Upper lobe of right lung (tissue), 1 donor: ENCODE results near the gene PAN3. TPM values are rescaled to one million over a fixed set of nuclear protein-coding genes. Genes with fewer than 3 reads are reported as not detected.
A peak's percentile ranks its signal among the peaks of the same experiment; 100 is the strongest.

Experiments
- ATAC-seq: fragments of 200-7000 bp; cut with Tn5 transposase; one replicate; pipeline ENCODE4 v1.9.1; 2020; ENCODE audit warnings: mild to moderate bottlenecking, moderate library complexity
- DNase-seq: peaks from one replicate; pipeline ENCODE4 v3.0.0-alpha.2; 2020
- H3K27ac ChIP-seq: fragments of 200-600 bp; one replicate; pipeline ENCODE4 v1.8.0; 2022
- H3K27me3 ChIP-seq: fragments of 200-600 bp; one replicate; pipeline ENCODE4 v1.8.0; 2022; ENCODE audit warnings: mild to moderate bottlenecking
- H3K36me3 ChIP-seq: fragments of 200-600 bp; one replicate; pipeline ENCODE4 v1.8.0; 2022
- H3K4me1 ChIP-seq: fragments of 200-600 bp; one replicate; pipeline ENCODE4 v1.8.0; 2022
- H3K4me3 ChIP-seq: fragments of 200-600 bp; one replicate; pipeline ENCODE4 v1.8.0; 2022; ENCODE audit warnings: mild to moderate bottlenecking
- H3K9me3 ChIP-seq: fragments of 200-600 bp; one replicate; pipeline ENCODE4 v1.8.0; 2022
- CTCF ChIP-seq: fragments of 200-600 bp; IDR thresholded peaks from one replicate; pipeline ENCODE4 v1.8.0; 2022; ENCODE audit warnings: antibody characterized with exemption
- intact Hi-C: fragments of 100-400 bp; cut with DNase I; formaldehyde crosslinking; loops from one replicate; pipeline ENCODE4 v1.11.0; 2022
- total RNA-seq: library from RNA; stranded (reverse); fragmentation: NEBNext Ultra II Directional; extraction: Animal tissue kit (Norgen Biotek cat#: 25700); gene quantifications from one replicate; pipeline ENCODE4 v1.2.1, GENCODE V29; 2021
- donor health status: DM: no; HTN: yes; CAD: no; lungs with severe emphysema.

PAN3 gene
- total RNA-seq, 1 donor from 2014 or later, result 34.3 TPM

GRCh38 chr13:28306325-28306724 lies 168.0 kb downstream of the PAN3 start:
- intact Hi-C loops, result no loop called here
- DNase-seq (no peak), ATAC-seq (no peak)
- Histone ChIP-seq H3K27me3 (peaks cover 6% of the 10 kb centered on the region), H3K27ac (no peak overlapping the region), H3K36me3 (no peaks in the 10 kb centered on the region), H3K4me3 (no peak overlapping the region), H3K4me1 (no peaks in the 10 kb centered on the region), H3K9me3 (no peaks in the 10 kb centered on the region)
- no peak for TF ChIP-seq CTCF

DNA sequence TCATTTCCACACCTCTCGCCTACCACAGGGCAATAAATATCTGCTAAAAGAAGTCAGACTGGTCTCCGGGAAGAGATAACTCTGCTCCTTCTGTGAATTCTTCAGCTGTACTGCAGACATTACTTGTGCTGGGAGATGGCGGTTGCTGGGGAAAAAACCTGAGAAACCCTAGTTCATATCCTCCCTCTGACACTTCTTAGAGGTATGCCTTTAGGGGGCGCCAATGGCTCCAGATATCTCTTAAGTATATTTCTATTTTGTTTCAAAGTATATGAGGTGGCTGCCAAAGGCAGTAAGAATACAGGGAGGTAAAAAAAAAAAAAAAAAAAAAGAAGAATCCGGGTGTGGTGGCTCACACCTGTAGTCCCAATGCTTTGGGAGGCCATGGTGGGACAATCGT lies 175.2 kb downstream of the PAN3 start:
- H3K27me3 ChIP-seq, result no peaks in the 10 kb centered on the region
- no peaks in the 10 kb centered on the region for H3K9me3 ChIP-seq
- peak; percentile 8 for TF ChIP-seq CTCF
- no peak overlapping the region for H3K4me3 ChIP-seq
- no peak overlapping the region for H3K27ac ChIP-seq
- H3K36me3 ChIP-seq, result no peaks in the 10 kb centered on the region
- DNase-seq, result no peak
- H3K4me1 ChIP-seq, result no peaks in the 10 kb centered on the region
- intact Hi-C loops, result no loop called here
- no peak for ATAC-seq

- intact Hi-C loops, result no loop called here
Observed at GRCh38 chr13:28314879-28315278, 176.5 kb downstream of the PAN3 start.

DNA sequence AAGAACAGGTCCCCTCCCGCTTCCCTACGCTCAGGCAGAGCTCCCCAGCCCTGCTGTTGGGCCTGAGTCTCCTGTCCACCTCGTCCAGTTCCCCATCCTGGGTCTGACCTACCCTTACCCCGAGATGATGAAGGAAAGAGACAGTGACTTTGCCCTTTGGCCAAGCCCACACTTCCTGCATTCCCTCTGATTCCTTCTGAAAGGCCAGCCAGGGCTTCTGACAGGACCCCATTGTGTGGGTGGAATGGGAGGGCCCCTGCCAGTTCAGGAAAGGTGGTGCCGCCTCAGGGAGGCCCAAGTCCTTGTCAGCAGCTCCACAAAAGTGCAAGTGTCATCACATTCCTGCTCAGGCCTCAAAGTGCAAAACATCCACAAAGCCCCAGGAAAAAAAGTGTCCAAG lies 177.8 kb downstream of the PAN3 start:
- no peak for TF ChIP-seq CTCF
- intact Hi-C loops, result no loop called here
- H3K27ac ChIP-seq, result no peak overlapping the region

More at GRCh38 chr13:28314879-28315278, 176.5 kb downstream of the PAN3 start:
- DNase-seq (no peak), ATAC-seq (no peak)
- Histone ChIP-seq H3K27me3 (no peaks in the 10 kb centered on the region), H3K9me3 (no peaks in the 10 kb centered on the region), H3K4me3 (no peak overlapping the region), H3K36me3 (no peaks in the 10 kb centered on the region), H3K27ac (no peak overlapping the region), H3K4me1 (no peaks in the 10 kb centered on the region)
- no peak for TF ChIP-seq CTCF

DNA sequence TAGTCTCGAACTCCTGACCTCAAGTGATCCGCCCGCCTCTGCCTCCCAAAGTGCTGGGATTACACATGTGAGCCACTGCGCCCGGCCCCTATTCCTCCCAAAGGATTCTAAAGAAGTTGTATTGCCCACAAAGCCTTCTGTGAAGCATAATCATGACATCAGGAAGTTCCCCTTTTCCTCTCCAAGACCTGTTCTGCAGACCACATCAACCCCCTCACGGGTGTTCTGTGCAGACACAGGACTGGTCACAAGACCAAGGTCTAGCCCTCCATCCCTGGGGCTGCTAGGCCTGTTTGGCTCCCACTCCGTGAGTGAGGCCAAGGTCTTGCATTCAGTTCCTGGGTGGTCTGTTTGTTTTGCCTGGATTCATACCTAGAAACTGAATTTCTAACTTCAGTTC lies 178.5 kb downstream of the PAN3 start:
- TF ChIP-seq CTCF, result no peak
- DNase-seq, result no peak

More for the DNA sequence above, 177.8 kb downstream of the PAN3 start:
- DNase-seq (no peak), ATAC-seq (peak; percentile 51)
- H3K4me1 ChIP-seq, result no peaks in the 10 kb centered on the region
- no peak overlapping the region for H3K4me3 ChIP-seq
- H3K27me3 ChIP-seq, result no peaks in the 10 kb centered on the region
- no peaks in the 10 kb centered on the region for H3K9me3 ChIP-seq
- no peaks in the 10 kb centered on the region for H3K36me3 ChIP-seq

DNA sequence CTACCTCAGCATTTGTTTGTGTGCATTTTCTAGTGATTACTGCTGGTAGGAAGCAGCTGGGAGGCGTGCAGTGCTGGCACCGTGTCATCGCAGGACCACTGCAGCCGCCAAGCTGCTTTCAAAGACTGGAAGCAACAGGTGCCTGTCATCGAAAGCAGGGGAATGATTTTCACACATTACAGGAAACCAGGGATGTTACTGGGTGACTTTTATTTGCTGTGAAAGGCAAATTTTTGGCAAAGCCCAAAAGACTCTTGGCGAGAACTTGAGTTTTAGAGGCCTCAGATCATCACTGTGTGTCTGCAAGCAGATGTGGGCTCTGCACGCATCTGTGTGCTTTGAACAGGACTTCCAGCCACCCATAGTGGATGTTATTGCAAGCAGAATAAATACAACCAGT lies 180.2 kb downstream of the PAN3 start:
- no peaks in the 10 kb centered on the region for H3K36me3 ChIP-seq
- H3K27ac ChIP-seq, result no peak overlapping the region
- DNase-seq, result no peak
- H3K4me3 ChIP-seq, result no peak overlapping the region
- intact Hi-C loops, result no loop called here
- H3K4me1 ChIP-seq, result no peaks in the 10 kb centered on the region
- ATAC-seq, result no peak
- H3K27me3 ChIP-seq, result no peaks in the 10 kb centered on the region
- no peak for TF ChIP-seq CTCF
- H3K9me3 ChIP-seq, result no peaks in the 10 kb centered on the region

More for the DNA sequence above, 178.5 kb downstream of the PAN3 start:
- no peaks in the 10 kb centered on the region for H3K27me3 ChIP-seq
- H3K9me3 ChIP-seq, result no peaks in the 10 kb centered on the region
- ATAC-seq, result peak; percentile 33
- H3K36me3 ChIP-seq, result no peaks in the 10 kb centered on the region
- intact Hi-C loops, result no loop called here
- no peak overlapping the region for H3K4me3 ChIP-seq
- no peaks in the 10 kb centered on the region for H3K4me1 ChIP-seq
- H3K27ac ChIP-seq, result no peak overlapping the region
